Uterus (tissue), 4 donors: ENCODE data around the gene AUTS2. TPM values are rescaled to one million over a fixed set of nuclear protein-coding genes. Genes with fewer than 3 reads are reported as not detected.

Experiments used
- DNase-seq, 2 donors: peaks; one replicate each; pipeline ENCODE4 v3.0.0-alpha.2; 2019 to 2020
- H3K27ac ChIP-seq, 2 donors: fragments of 200-600 bp; sonication (generic); 1 replicate in 1 of 2; 2 replicates in 1 of 2; pipeline ENCODE4 v1.5.1; 2016 to 2018
- H3K27me3 ChIP-seq, 2 donors: fragments of 200-600 bp; sonication (generic); one replicate each; pipeline ENCODE4 v1.5.1; 2018 to 2019; ENCODE audit warnings: control low read depth in 1 of 2
- H3K36me3 ChIP-seq, 2 donors: fragments of 200-600 bp; sonication (generic); one replicate each; pipeline ENCODE4 v1.5.1; 2019; ENCODE audit warnings: control low read depth in 1 of 2
- H3K4me1 ChIP-seq, 2 donors: fragments of 200-600 bp; sonication (generic); one replicate each; pipeline ENCODE4 v1.5.1; 2018 to 2019; ENCODE audit warnings: control low read depth in 1 of 2
- H3K4me3 ChIP-seq, 2 donors: fragments of 200-600 bp; sonication (generic); 1 replicate in 1 of 2; 2 replicates in 1 of 2; pipeline ENCODE4 v1.5.1; 2018 to 2019; ENCODE audit warnings: mild to moderate bottlenecking in 1 of 2
- H3K9me3 ChIP-seq, 2 donors: fragments of 200-600 bp; sonication (generic); one replicate each; pipeline ENCODE4 v1.5.1; 2019; ENCODE audit warnings: control low read depth in 1 of 2
- CTCF ChIP-seq, 4 experiments: fragments of 200-600 bp in 2 of 4; fragments of 450-650 bp in 2 of 4; sonication (generic) in 2 of 4; IDR thresholded peaks; one replicate each; pipeline ENCODE4 v1.5.1; 2016 to 2019; ENCODE audit warnings: antibody characterized with exemption in 4 of 4, mild to moderate bottlenecking in 2 of 4, moderate library complexity in 1 of 4
- POLR2A ChIP-seq, 2 donors: fragments of 450-650 bp; IDR thresholded peaks; one replicate each; pipeline ENCODE4 v1.6.1; 2016; ENCODE audit warnings: antibody characterized with exemption in 2 of 2, mild to moderate bottlenecking in 1 of 2, moderate library complexity in 1 of 2
- intact Hi-C: fragments of 100-400 bp; cut with DNase I; formaldehyde crosslinking; loops from one replicate; pipeline ENCODE4 v1.15.1; 2023; ENCODE audit warnings: low total_unique reads
- total RNA-seq, 4 donors: library from RNA; depleted of rRNA in 3 of 4; stranded (reverse); fragments of >200 nt in 3 of 4; gene quantifications; one replicate each; pipeline versions ENCODE4 v1.1.0 to v1.2.4, GENCODE V29; 2014 to 2023
- donor health status: DM: yes; HTN: yes; CAD: no.

Gene AUTS2
- total RNA-seq, 4 donors from 2014 or later: 10.5 to 58.2 (median 30.0) TPM

- Histone ChIP-seq H3K36me3 (no peaks in the 10 kb centered on the region), H3K4me3 (no peak overlapping the region), H3K9me3 (no peaks in the 10 kb centered on the region), H3K27me3 (no peaks in the 10 kb centered on the region), H3K4me1 (no peaks in the 10 kb centered on the region), H3K27ac (no peak overlapping the region)
- intact Hi-C loops: no loop called here
- DNase-seq: no peak
- no peak for TF ChIP-seq CTCF (IDR thresholded peaks at IDR 0.05)
- no peak for TF ChIP-seq POLR2A (IDR thresholded peaks at IDR 0.05)
Measured at GRCh38 chr7:70599446-70600190, 1001.3 kb downstream of the AUTS2 start.

GRCh38 chr7:70600993-70601392 lies 1002.7 kb downstream of the AUTS2 start:
- Histone ChIP-seq H3K4me3 (no peak overlapping the region), H3K4me1 (no peaks in the 10 kb centered on the region), H3K36me3 (no peaks in the 10 kb centered on the region), H3K27ac (no peak overlapping the region), H3K27me3 (no peaks in the 10 kb centered on the region), H3K9me3 (no peaks in the 10 kb centered on the region)
- TF ChIP-seq POLR2A (IDR thresholded peaks at IDR 0.05): no peak
- no peak for TF ChIP-seq CTCF (IDR thresholded peaks at IDR 0.05)
- no peak for DNase-seq
- intact Hi-C loops: no loop called here

GRCh38 chr7:70602117-70602516 lies 1003.8 kb downstream of the AUTS2 start:
- Histone ChIP-seq H3K27me3 (no peaks in the 10 kb centered on the region), H3K4me1 (no peaks in the 10 kb centered on the region), H3K4me3 (no peak overlapping the region), H3K36me3 (no peaks in the 10 kb centered on the region), H3K9me3 (no peaks in the 10 kb centered on the region), H3K27ac (no peak overlapping the region)
- no peak for DNase-seq
- intact Hi-C loops: no loop called here
- TF ChIP-seq CTCF (IDR thresholded peaks at IDR 0.05): no peak
- TF ChIP-seq POLR2A (IDR thresholded peaks at IDR 0.05): no peak

GRCh38 chr7:70607281-70607680 lies 1009.0 kb downstream of the AUTS2 start:
- intact Hi-C loops: no loop called here
- Histone ChIP-seq H3K4me1 (no peaks in the 10 kb centered on the region), H3K27ac (no peak overlapping the region), H3K4me3 (no peak overlapping the region), H3K9me3 (no peaks in the 10 kb centered on the region), H3K36me3 (no peaks in the 10 kb centered on the region), H3K27me3 (no peaks in the 10 kb centered on the region)
- TF ChIP-seq CTCF (IDR thresholded peaks at IDR 0.05) (no peak), POLR2A (IDR thresholded peaks at IDR 0.05) (no peak)
- DNase-seq: no peak

- Histone ChIP-seq H3K27me3 (no peaks in the 10 kb centered on the region), H3K4me1 (no peaks in the 10 kb centered on the region), H3K4me3 (no peak overlapping the region), H3K27ac (no peak overlapping the region), H3K9me3 (no peaks in the 10 kb centered on the region), H3K36me3 (no peaks in the 10 kb centered on the region)
- TF ChIP-seq CTCF (IDR thresholded peaks at IDR 0.05) (no peak), POLR2A (IDR thresholded peaks at IDR 0.05) (no peak)
- DNase-seq: no peak
- intact Hi-C loops: no loop called here
Measured at GRCh38 chr7:70607759-70608158, 1009.5 kb downstream of the AUTS2 start.
